COLO668 (cell line): ENCODE results near the gene CHL1.

Experiments used
- DNase-seq: peaks from one replicate; lab custom pipeline; 2025; ENCODE audit not compliant: unreplicated experiment; lab: John Stamatoyannopoulos, UW

Gene CHL1

DNA sequence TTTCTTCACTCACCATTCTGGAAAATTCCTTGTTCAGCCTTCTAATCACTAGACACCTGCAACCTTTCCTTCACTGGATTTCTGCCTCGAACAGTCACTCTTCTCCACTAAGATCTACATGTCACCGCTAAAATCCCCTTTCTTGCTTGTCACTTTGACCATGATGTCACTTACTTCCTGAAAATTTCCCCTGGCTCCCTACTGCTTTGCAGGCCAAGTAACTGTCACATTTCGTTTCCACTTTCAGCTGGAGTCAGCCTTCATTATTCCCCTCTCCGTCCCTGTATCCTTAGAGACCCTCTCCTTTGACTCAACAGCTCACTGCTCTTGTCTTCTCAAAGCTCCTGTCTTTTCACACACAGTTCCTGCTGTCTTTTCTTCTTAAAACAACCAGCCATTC, 15.9 kb downstream of the CHL1 start:
- no peak for DNase-seq

DNA sequence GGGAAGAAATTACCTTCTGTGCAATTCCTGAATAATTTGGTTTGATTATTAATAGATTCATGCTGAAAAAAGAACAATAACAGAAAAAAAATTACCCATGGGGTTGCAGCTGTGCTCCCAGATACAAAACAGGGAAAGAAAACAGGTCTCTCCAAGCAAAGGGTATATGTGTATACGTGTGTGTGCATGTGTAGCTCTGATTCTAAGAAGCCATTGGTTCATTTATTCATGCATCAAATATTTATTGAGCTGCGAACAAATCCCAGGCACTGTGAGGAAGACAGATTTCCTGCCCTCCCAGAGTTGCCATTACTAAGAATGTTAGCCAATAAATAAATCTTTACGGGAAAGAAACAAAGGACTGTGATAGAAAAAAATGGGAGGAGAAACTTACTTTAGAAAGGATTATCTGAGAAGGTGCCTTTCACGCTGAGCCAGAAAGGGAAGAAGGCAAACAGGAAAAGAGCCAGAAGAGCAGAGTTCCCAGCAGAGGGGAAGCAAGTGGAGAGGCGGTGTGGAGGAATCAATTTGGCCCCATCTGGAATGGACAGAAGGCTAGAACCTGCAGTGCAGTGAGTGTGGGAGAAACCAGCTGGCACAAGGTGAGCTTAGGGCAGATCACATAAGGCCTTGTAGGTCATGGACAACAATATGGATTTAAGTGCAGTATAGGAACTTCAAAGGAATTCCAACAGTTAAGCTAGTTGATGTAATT, 20.7 kb downstream of the CHL1 start:
- no peak for DNase-seq

DNA sequence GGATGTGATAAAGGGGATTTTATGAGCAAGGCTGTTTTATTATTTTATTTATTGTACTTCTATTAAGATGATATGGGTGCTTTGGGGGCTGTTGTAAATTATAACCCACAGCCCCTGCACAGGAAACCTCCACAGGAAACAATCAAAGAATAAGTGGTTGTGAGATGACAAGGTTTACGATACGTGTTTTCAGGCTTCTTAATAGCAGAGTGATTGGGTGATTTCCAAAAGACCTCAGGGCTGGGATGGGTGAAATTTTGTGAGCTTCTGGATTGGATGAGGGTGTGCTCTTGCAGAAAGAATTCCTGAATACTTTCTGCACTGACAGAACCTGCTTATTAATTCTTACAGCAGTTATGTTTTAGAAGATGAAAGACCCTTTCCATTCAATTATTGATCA, 21.4 kb downstream of the CHL1 start:
- no peak for DNase-seq

DNA sequence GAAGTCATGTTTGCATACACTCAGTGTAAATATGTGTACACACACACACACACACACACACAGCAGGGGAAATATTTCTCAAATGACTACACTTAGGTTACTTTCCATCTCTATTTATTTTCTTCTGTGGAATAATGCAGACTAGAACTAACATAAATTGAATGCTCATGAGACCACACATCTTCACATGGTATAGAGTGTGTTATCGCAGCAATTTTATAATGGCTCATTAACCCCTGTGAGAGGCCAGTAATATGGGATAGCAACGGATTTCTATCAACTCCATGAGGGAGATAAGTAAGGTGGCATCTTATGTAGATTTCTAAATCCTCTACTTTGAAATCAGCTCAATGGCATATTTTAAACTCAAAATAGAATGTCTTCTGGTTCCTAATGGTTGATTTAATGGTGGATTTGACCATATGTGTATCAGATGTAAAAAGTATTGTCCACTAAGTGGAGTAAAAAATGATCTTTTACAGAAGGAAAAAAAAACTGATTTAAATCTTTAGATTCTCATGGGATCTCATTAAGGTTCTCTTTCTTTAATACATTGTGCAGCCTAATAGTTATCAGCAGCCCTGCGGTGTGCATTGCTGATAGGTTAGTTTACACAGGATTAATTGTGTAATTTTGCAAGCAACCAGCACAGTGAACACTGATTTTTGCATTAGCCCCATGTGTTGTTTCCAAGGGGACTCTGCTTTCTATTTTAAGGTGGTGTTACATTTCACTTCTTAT, 32.0 kb downstream of the CHL1 start:
- no peak for DNase-seq

DNA sequence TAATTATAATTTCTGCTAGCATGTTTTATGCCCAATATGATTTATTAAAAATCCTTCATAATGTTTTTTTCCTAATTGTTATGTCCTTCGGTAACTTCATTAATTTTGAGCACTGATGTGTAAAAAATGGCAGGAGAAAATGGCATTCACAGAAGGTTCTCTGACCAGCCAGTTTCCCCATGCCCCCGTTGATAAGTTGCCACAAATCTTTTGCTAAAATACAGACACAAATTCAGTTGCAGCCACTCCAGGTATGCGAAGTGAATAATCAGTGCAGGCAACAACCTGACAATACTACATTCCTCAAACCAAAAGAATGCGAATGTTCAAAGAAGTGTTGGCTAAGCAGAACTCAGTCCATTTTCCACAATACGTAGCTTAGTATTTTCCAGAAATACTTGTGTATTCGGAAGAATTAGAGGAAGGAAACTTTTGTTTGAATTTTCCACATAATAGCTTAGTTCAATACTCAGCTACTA, 32.7 kb downstream of the CHL1 start:
- no peak for DNase-seq

DNA sequence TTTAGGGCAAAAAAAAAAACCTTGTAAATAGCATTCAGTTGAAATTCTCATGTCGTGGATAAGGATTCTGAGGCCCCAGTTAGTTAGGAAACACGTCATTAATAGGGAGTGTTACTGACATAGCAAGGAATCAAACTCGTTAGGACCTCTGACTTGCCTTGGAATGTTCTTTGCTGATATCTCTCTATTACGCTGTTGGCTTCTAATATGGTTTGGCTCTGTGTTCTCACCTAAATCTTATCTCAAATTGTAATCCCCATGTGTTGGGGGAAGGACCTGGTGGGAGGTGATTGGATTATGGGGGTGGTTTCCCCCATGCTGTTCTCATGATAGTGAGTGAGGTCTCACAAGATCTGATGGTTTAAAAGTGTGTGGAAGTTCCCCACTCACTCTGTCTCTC, 40.3 kb downstream of the CHL1 start:
- no peak for DNase-seq

DNA sequence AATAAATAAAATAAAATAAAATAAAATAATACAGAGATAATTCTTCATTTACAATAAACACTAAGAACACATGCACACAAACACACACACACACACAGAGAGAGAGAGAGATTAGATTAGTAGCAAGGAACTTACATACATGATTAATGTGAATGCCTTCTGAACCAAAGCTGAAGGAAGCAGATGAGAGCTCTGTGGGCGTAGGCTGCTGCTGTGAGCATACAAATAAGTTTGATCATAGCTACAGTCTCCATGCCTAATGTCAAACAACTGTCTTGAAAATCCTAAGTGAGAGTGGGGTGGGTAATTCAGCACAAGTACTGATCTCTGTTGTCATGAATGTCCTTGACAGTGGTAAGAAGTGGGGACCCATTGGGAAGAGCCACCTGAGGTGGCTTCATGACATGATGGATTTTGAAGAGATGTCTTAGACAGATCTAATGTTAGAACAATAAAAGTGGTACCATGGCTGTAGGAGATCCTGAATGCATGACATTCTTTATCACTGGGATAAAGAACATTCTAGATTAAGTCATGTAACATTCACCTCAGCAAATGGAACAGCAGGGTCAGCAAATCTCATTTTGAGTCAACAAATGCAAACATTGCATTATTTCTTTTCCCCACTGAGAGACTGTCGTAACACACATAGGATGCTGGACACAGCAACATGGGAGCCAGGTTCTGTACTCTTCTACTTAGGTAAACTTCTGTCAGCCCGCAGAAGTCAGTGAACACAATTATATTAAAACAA, 46.2 kb downstream of the CHL1 start:
- DNase-seq = no peak

DNA sequence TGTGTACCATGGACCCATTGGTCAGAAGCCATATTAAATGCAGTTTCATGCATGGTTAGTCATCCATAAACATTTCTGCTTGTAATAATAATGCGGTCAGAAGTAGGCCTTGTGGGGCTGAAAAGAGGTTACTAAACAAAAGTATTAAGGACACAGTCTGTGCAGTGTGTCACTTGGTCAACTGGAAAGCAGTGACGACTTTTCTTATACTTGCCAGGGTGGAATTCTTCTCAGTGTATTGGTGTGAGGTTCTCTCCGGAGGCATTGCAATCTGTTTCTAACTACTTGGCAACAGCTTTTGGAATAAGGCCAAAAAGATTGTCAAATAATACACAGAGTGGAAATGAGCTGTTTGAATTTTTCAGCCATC, 46.8 kb downstream of the CHL1 start:
- no peak for DNase-seq

DNA sequence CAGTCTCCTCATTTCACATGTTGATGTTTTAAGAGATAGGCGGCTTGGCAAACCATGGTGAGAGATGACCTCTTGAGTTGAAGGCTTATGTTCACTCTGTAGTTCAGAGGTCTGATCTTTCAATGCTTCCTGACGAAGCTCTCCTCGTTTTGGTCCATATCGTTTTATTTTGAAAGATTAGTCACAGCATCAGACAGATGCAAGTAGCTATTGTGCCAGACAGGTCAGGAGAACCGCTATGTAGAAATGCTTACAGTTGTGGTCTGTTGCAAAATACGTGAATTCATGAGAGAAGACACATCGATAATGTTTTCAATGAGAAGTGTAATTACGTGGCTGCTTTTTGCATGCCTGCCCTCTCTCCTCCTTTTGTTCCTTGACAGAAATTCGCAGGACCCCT, 47.5 kb downstream of the CHL1 start:
- no peak for DNase-seq

DNA sequence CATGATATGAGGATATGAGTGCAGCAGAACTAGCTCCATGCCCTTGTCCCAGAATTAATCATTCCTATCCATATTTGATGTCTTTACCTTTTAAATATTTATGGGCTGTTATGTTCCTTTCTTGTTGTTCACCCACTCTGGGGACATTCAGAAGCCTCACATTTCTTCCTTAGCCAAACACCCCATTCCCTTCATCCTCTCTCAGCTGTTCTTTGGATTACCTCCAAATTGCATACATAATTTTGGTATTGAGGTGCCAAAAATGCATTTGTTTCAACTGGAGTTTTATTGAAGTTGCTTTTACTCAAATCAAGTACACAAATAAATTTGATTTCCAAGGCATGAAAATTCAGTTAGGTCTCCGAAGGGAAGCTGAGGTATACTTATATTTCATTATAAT, 51.4 kb downstream of the CHL1 start:
- no peak for DNase-seq

DNA sequence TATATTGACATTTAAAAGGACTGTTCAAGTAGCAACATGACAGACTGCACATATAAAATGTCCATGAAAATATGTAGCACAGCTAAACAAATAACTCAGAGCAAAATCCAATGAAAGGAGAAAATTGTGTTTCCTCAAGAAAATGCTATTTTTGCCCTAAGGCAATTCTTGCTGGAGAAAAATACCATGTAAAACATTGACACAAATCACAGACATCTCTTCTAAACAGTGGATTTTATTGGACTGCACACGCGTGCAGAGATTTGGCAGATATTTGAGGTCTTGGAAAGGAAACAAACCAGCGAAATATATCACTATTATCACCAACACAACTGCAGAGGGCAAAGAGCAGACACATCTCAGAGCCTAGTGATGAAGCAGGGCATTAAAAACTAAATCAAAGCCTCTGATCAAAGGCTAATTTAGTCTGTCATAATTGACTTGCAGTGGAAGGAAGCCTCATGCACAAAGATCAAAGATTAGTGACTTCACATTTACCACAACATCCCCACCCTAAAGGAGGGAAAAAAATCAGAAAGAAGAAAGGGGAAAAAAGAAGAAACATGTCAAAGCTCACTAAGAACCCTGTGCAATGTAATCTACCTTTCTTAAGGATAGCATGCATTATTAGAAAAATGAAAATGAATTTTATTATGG, 52.4 kb downstream of the CHL1 start:
- no peak for DNase-seq

DNA sequence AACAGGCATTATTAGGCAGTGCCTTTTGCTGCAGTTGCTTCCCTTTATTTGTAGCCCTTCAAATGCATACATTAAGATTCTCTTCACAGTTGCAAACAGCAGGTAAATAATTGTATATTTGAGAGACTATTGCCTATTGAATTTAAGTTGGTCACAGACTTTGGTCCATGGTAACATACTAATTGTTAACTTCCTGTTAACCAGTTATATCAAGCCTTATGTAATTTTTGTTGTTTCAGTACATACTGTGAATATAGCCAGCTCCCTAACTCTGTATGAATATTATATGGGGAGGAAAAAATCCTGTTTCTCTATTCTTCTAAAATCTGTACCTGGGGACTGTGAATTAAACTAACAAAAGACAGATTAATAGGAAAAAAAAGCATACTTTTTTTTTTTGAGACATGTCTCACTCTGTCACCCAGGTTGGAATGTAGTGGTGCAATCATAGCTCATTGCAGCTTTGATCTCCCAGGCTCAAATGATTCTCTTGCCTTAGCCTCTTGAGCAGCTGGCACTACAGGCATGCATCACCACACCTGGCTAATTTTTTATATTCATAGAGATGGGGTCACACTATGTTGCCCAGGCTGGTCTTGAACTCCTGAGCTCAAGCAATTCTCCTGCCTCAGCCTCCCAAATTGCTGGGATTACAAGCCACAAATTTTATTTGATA, 53.2 kb downstream of the CHL1 start:
- DNase-seq = no peak

DNA sequence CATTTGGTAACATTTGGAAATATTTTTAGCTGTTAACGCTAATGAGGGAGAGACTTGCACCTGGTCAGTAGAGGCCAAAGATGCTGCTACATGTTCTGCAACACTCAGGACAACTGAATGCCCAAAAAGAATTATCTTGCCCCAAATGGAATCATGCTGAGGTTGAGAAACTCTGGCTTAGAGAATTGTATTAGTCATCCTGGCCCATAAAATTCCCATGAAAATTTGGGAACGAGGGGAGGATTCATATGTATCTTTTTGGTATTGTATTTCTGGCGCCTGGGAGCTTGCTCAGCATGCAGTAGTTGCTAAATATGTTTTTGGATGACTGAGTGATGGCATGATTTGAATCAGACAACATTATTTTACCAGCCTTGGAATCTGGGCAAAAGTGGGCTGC, 59.9 kb downstream of the CHL1 start:
- DNase-seq = no peak

DNA sequence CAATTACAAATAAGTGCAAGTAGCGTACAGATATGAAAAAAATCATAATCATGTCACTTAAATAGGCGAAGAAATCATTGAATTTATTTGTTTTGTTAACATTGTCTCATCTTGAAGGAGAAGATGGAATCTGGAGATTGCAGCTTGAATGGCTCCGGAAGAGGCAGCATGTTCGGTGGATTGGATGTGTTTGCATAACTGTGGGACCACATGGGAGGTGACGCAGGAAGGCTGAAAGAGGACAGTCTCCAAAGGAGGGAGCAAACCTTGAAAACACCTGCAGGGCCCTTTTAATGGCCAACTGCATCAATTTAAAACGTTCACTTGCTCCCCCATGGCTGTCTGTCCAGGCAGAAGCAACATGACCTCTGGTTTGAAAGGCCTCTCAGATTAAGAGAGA, 61.3 kb downstream of the CHL1 start:
- no peak for DNase-seq

DNA sequence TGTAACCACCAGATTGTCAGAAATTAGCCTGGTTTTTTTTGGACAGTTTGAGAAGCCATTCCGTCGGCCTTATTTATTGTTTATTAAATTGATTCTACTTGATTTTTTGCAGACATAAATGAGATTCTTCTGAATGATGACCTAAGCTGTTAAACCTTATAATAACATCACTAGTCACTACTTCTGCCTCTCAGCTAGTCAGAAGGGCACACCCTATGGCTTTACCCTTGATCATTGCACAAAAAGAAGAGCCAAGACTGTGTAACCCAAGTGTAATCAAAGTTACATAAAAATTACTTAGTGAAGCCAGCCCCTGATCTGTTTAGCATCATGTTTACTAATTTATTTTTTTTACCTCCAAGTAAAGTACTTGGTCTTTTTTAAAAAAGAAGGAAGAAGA, 64.3 kb downstream of the CHL1 start:
- DNase-seq = no peak

DNA sequence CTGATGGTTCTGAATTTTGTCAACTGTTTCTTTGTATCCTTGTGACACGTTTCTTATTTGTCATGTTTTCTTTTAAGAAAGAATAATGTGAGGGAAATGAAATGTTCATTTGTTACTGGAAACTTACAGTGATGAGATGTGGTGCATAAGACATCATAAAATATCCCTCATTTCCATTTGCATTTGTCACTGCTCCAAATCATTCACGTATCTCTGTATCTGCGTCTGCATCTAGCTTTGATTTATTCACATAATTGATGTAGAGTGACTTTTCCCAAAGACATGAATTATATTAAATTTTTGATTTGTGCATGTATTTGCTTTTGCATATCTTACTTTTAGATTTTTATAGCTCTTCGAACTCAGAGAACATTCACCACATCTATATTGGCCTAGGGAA, 66.8 kb downstream of the CHL1 start:
- DNase-seq = no peak

DNA sequence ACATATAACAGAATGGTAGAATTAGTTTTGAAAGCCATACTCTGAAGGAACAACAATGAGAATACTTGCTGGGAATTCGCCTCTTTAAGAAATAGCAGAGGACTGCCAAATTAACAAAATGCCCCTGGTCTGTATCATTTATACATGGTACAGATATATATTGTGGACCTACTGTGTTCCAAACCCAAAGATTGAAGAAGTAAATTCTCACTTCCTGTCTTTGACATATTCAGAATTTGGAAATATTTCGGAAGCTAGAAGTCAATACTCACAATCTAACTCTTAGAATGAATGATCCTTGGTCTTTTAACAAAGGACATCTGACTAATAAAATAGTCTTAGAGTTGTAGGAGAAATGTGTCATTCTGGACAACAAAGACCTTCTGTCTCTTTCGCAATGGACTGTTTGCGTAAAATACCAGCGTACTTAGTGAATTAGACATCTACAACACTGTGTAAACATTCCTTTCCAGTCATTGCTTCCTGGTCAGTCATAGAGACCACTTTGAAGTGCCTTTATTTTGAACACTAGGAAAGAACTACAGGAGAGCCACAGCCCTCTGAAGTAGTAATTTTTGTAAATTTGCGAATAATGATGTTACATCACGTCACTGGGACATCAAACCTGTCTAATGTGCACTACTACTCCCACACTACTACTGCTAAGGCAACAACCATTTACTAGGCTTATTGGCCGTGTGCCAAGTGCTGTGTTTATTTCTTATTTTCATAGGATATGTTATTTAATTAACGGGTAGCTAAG, 68.0 kb downstream of the CHL1 start:
- no peak for DNase-seq

DNA sequence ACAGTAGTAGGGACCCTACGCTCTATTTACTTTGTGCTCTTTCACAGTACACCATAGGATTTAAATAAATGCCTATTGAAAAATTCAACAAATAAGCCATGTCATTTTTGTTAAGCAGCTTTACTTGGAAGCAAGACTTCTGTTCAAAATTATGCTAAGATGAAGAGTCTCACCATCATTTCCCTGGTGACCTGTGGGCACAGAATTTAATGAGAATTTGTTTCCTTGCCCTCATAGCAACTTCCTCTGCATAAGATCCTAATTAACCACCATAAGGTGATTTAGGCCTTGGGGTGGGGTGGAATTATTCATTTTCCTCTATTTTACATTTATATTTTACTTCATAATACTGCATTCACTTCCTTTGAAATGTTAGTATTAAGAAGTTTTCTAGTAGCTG, 70.5 kb downstream of the CHL1 start:
- DNase-seq = no peak

DNA sequence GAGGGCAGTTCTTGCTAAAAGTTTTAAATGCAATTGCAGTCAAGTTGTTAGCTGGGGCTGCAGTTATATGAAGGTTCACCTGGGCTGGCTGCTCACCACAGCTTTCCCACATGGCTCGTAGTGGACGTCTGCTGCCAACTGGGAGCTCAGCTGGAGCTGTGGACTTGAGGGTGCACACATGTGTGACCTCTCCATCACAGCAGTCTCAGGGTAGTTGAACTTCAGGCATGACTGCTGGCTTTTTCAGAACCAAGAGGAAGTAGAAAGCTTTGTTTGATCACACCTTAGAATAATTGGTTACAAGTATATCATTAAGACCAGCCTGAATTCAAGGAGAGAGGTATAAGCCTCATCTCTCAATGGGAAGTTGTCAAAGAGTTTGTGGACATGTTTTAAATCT, 74.1 kb downstream of the CHL1 start:
- DNase-seq = no peak

DNA sequence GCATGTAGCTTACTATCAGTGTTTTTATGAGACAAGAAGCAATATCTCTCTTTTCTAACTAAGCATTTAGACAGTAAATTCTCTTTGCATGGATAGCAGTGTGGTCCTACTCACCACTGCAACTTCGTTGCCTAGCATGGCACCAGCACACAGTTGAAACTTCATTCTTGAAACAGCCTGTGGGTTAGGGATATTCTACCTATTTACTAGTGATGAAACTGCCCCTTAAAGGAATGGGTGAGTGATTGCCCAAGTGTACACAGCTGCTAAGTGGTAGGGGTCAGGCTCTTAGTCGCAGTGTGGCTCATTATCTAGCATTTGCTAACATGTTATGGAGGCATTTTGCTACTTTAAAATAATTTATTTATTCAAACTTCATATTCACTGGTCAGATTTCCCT, 78.4 kb downstream of the CHL1 start:
- DNase-seq = no peak
